Left hindlimb (tissue), 1 donor: ENCODE data around the gene WWC1.
"Not testable (repeated sequence)": the region's sequence is repeated elsewhere in the genome, so short reads cannot be mapped to it uniquely, and the experiment has no call there.

Experiments used
- DNase-seq: peaks from one replicate; pipeline ENCODE4 v3.0.0-alpha.2; 2018

WWC1 gene

GRCh38 chr5:168415971-168416370 is 124.5 kb downstream of the WWC1 start:
- DNase-seq, result no peak

GRCh38 chr5:168417731-168418429 is 126.4 kb downstream of the WWC1 start:
- no peak for DNase-seq

- DNase-seq, result no peak
These were observed 129.0 kb downstream of the WWC1 start for GRCh38 chr5:168420461-168420860.

- no peak for DNase-seq
These were observed 131.0 kb downstream of the WWC1 start for GRCh38 chr5:168422431-168422830.

GRCh38 chr5:168423478-168423877 is 132.0 kb downstream of the WWC1 start:
- no peak for DNase-seq

- no peak for DNase-seq
These were observed 132.5 kb downstream of the WWC1 start for GRCh38 chr5:168423971-168424370.

GRCh38 chr5:168424594-168425323 is 133.3 kb downstream of the WWC1 start:
- no peak for DNase-seq

- DNase-seq, result no peak
These were observed 134.8 kb downstream of the WWC1 start for GRCh38 chr5:168426007-168426863.

GRCh38 chr5:168426864-168427172 is 135.4 kb downstream of the WWC1 start:
- DNase-seq, result no peak

- no peak for DNase-seq
These were observed 135.8 kb downstream of the WWC1 start for GRCh38 chr5:168427224-168427623.

- no peak for DNase-seq
These were observed 137.1 kb downstream of the WWC1 start for GRCh38 chr5:168428552-168428951.

GRCh38 chr5:168430296-168430695 is 138.9 kb downstream of the WWC1 start:
- DNase-seq, result no peak

GRCh38 chr5:168432903-168433302 is 141.5 kb downstream of the WWC1 start:
- DNase-seq, result no peak

- no peak for DNase-seq
These were observed 142.6 kb downstream of the WWC1 start for GRCh38 chr5:168434001-168434400.

- no peak for DNase-seq
These were observed 143.4 kb downstream of the WWC1 start for GRCh38 chr5:168434746-168435321.

GRCh38 chr5:168435340-168435739 is 143.9 kb downstream of the WWC1 start:
- not testable (repeated sequence) for DNase-seq

GRCh38 chr5:168438349-168438748 is 146.9 kb downstream of the WWC1 start:
- DNase-seq, result no peak

- no peak for DNase-seq
These were observed 152.1 kb downstream of the WWC1 start for GRCh38 chr5:168443533-168443932.

- DNase-seq, result no peak
These were observed 152.7 kb downstream of the WWC1 start for GRCh38 chr5:168443950-168444700.

- no peak for DNase-seq
These were observed 155.7 kb downstream of the WWC1 start for GRCh38 chr5:168446983-168447619.

GRCh38 chr5:168447808-168448207 is 156.4 kb downstream of the WWC1 start:
- no peak for DNase-seq

- DNase-seq, result no peak
These were observed 157.7 kb downstream of the WWC1 start for GRCh38 chr5:168449166-168449565.
